Endothelial cell of umbilical vein (primary cell): ENCODE results near the gene TMED5. TPM values are rescaled to one million over a fixed set of nuclear protein-coding genes. Genes with fewer than 3 reads are reported as not detected.

Experiments
- Bru-seq: library from RNA; stranded (reverse); fragments of 400-500 nt; gene quantifications from one replicate; lab custom pipeline; 2021; lab: Mats Ljungman, UMichigan
- BruChase-seq, 2 experiments: library from RNA; stranded (reverse); fragments of 400-500 nt; gene quantifications; one replicate each; lab custom pipeline; 2021; lab: Mats Ljungman, UMichigan
- BruUV-seq: library from RNA; stranded (reverse); fragments of 400-500 nt; replicated peaks from 2 replicates; lab custom pipeline; 2021; lab: Mats Ljungman, UMichigan
- CTCF ChIA-PET: fragments of 300-600, 350-600 bp; sonication (Branson Sonifier 250); formaldehyde crosslinking; loops from one replicate; lab custom pipeline; 2021; ENCODE audit warnings: antibody characterized with exemption, inconsistent platforms; lab: Charles Lee
- POLR2A ChIA-PET: fragments of 300-600, 350-600 bp; sonication (Branson Sonifier 250); formaldehyde crosslinking; loops from one replicate; lab custom pipeline; 2021; ENCODE audit warnings: antibody characterized with exemption, inconsistent platforms; lab: Charles Lee
- DNase-seq: peaks from one replicate; pipeline ENCODE4 v3.0.0-alpha.2; 2011; ENCODE audit warnings: low read depth, low spot score
- FAIRE-seq: peaks from 2 replicates; lab custom pipeline; 2011; peaks lifted over from hg19 to GRCh38; lab: Jason Lieb, UNC
- H2AFZ ChIP-seq: 2 replicates; pipeline ENCODE4 v1.6.0; 2012; ENCODE audit warnings: low read depth, low read length, control low read depth, inconsistent platforms
- H3K27ac ChIP-seq: 2 replicates; pipeline ENCODE4 v1.5.1; 2011; ENCODE audit warnings: low read depth, mild to moderate bottlenecking, control low read depth, low read length, moderate library complexity; ENCODE audit not compliant: insufficient read depth
- H3K27me3 ChIP-seq, 2 experiments: 2 replicates each; pipeline versions ENCODE4 v1.6.0 to v1.6.1; 2011; ENCODE audit warnings: low read length in 2 of 2, mixed read lengths in 1 of 2; ENCODE audit not compliant: control insufficient read depth in 2 of 2, insufficient read depth in 2 of 2
- H3K36me3 ChIP-seq, 2 experiments: 2 replicates in 1 of 2; 3 replicates in 1 of 2; pipeline ENCODE4 v1.5.1; 2011; ENCODE audit warnings: low read length in 2 of 2, mild to moderate bottlenecking in 1 of 2, moderate library complexity in 1 of 2; ENCODE audit not compliant: control insufficient read depth in 2 of 2, insufficient read depth in 2 of 2; ENCODE audit errors: extremely low read depth in 1 of 2
- H3K4me1 ChIP-seq: 3 replicates; pipeline ENCODE4 v1.5.1; 2011; ENCODE audit warnings: mild to moderate bottlenecking, low read length; ENCODE audit not compliant: control insufficient read depth, insufficient read depth; ENCODE audit errors: extremely low read depth
- H3K4me2 ChIP-seq: 2 replicates; pipeline ENCODE4 v1.6.1; 2011; ENCODE audit warnings: low read length, control low read depth, mixed read lengths; ENCODE audit not compliant: insufficient read depth
- H3K4me3 ChIP-seq, 3 experiments: fragments of 200-600 bp in 1 of 3; sonication (generic), shearing (Covaris generic) in 1 of 3; replicated peaks in 1 of 3; 2 replicates each; pipeline ENCODE4 v1.5.1; 2011 to 2016; ENCODE audit warnings: control low read depth in 3 of 3, low read length in 3 of 3, mild to moderate bottlenecking in 2 of 3, inconsistent platforms in 1 of 3, low read depth in 1 of 3, moderate library complexity in 1 of 3; ENCODE audit not compliant: insufficient read depth in 1 of 3
- H3K79me2 ChIP-seq: 2 replicates; pipeline ENCODE4 v1.6.0; 2012; ENCODE audit warnings: low read length, inconsistent platforms; ENCODE audit not compliant: control insufficient read depth, insufficient read depth
- H3K9ac ChIP-seq: replicated peaks from 2 replicates; pipeline ENCODE3; 2011; ENCODE audit warnings: low read length, control low read depth; ENCODE audit not compliant: insufficient read depth; ENCODE audit errors: extremely low read depth
- H3K9me1 ChIP-seq: replicated peaks from 3 replicates; pipeline ENCODE4 v1.6.0; 2011; ENCODE audit warnings: mild to moderate bottlenecking, low read length; ENCODE audit not compliant: control insufficient read depth, insufficient read depth; ENCODE audit errors: extremely low read depth
- H3K9me3 ChIP-seq: replicated peaks from 2 replicates; pipeline ENCODE4 v1.5.1; 2012; ENCODE audit warnings: low read length, inconsistent platforms; ENCODE audit not compliant: control insufficient read depth, insufficient read depth
- H4K20me1 ChIP-seq: replicated peaks from 2 replicates; pipeline ENCODE3; 2011; ENCODE audit warnings: mild to moderate bottlenecking, low read length; ENCODE audit not compliant: control insufficient read depth, insufficient read depth; ENCODE audit errors: extremely low read depth
- EZH2 ChIP-seq: IDR thresholded peaks from 2 replicates; pipeline ENCODE4 v1.6.1; 2012; ENCODE audit warnings: borderline replicate concordance, low read depth, mild to moderate bottlenecking, moderate library complexity, low read length, inconsistent platforms; ENCODE audit not compliant: severe bottlenecking
- FOS ChIP-seq: IDR thresholded peaks from 2 replicates; pipeline ENCODE4 v1.6.1; 2011; ENCODE audit warnings: mild to moderate bottlenecking, low read length, moderate library complexity, borderline replicate concordance; ENCODE audit not compliant: insufficient read depth
- GATA2 ChIP-seq: IDR thresholded peaks from 2 replicates; pipeline ENCODE4 v1.7.0; 2011; ENCODE audit warnings: low read depth, mild to moderate bottlenecking, moderate library complexity, mixed read lengths, low read length; ENCODE audit not compliant: insufficient read length, insufficient read depth
- JUN ChIP-seq: IDR thresholded peaks from 2 replicates; pipeline ENCODE4 v1.6.1; 2011; ENCODE audit warnings: borderline replicate concordance, low read depth; ENCODE audit not compliant: insufficient read length, insufficient read depth
- MYC ChIP-seq: IDR thresholded peaks from one replicate; pipeline ENCODE4 v1.6.1; 2011; ENCODE audit warnings: mild to moderate bottlenecking, low read depth, low read length
- POLR2A ChIP-seq: IDR thresholded peaks from 2 replicates; pipeline ENCODE4 v1.6.1; 2012; ENCODE audit warnings: low read depth, mild to moderate bottlenecking, control low read depth, low read length
- POLR2AphosphoS5 ChIP-seq: IDR thresholded peaks from 2 replicates; pipeline ENCODE4 v1.6.1; 2012; ENCODE audit warnings: low read depth, mild to moderate bottlenecking, control low read depth, low read length, moderate library complexity; ENCODE audit not compliant: insufficient read depth
- dilution Hi-C: fragments of 300-500 bp; cut with MboI; formaldehyde crosslinking; loops from one replicate; pipeline ENCODE4 v1.15.0; 2019; ENCODE audit warnings: low sequenced_read_pairs; ENCODE audit not compliant: extremely low pct_ligation_motif_present
- intact Hi-C: fragments of 100-400 bp; cut with micrococcal nuclease; formaldehyde crosslinking; loops from one replicate; pipeline ENCODE4 v1.10.0; 2022
- long read RNA-seq: library from polyadenylated mRNA; stranded (forward); transcript quantifications from one replicate; pipeline ENCODE4 v2.0.0, GENCODE V29; 2021
- polyA minus RNA-seq, 3 experiments: library from RNA; depleted of rRNA, polyadenylated mRNA; stranded (reverse); fragments of >200 nt; gene quantifications; 1 replicate in 1 of 3; 2 replicates in 2 of 3; pipeline ENCODE4 v1.2.3, GENCODE V29; 2011
- polyA plus RNA-seq, 4 experiments: library from polyadenylated mRNA; depleted of rRNA in 3 of 4; stranded (reverse) in 3 of 4; unstranded in 1 of 4; fragments of >200 nt; gene quantifications; 2 replicates each; pipeline versions ENCODE4 v1.2.1 to v1.2.3, GENCODE V29; 2011 to 2012; ENCODE audit warnings: missing spikeins in 1 of 4
- total RNA-seq: library from RNA; stranded (reverse); gene quantifications from 2 replicates; pipeline ENCODE4 v1.2.3, GENCODE V29; 2021
- TF ChIP-seq, protein P1 (sequence below), 2 donors: IDR thresholded peaks; 1 replicate in 1 of 2; 2 replicates in 1 of 2; pipeline ENCODE4 v1.5.1; 2011; ENCODE audit warnings: low read length in 2 of 2, mild to moderate bottlenecking in 2 of 2, moderate library complexity in 2 of 2, control low read depth in 1 of 2, inconsistent platforms in 1 of 2, low read depth in 1 of 2; ENCODE audit not compliant: insufficient read depth in 1 of 2; ENCODE audit errors: extremely low read depth in 1 of 2
- TF ChIP-seq, protein P2 (sequence below): IDR thresholded peaks from 2 replicates; pipeline ENCODE4 v1.6.1; 2011; ENCODE audit not compliant: insufficient read depth, insufficient read length

Gene TMED5
- total RNA-seq (48.8 and 51.2 TPM in 2 replicates), polyA plus RNA-seq (23.3 and 24.2 TPM in 2 replicates), polyA minus RNA-seq (30.7 and 31.4 TPM in 2 replicates), Bru-seq, nascent RNA (percentile 91 among the genes with signal in this experiment), BruChase-seq, experiment 1, labeled RNA remaining after a 6-hour chase (percentile 96 among the genes with signal in this experiment), BruChase-seq, experiment 2, labeled RNA remaining after a 2-hour chase (percentile 90 among the genes with signal in this experiment)
- 22.9 and 26.8 TPM in 2 replicates for polyA plus RNA-seq (2011; cell fraction: cytosol; rRNA removed)
- polyA plus RNA-seq (2011; cell fraction: nucleus; rRNA removed) = 20.1 and 26.3 TPM in 2 replicates
- polyA plus RNA-seq (2012) = 42.9 and 62.5 TPM in 2 replicates
- 60.1 TPM for polyA minus RNA-seq (2011; cell fraction: cytosol; rRNA and poly(A)+ RNA removed)
- 31.2 and 34.8 TPM in 2 replicates for polyA minus RNA-seq (2011; cell fraction: nucleus; rRNA and poly(A)+ RNA removed)
- long read RNA-seq, full-length matches to known transcripts = 205 of 222 reads
- long read RNA-seq, partial matches to known transcripts = 7 of 222 reads
- long read RNA-seq, other reads (novel, unspliced or antisense) = 10 of 222 reads

DNA sequence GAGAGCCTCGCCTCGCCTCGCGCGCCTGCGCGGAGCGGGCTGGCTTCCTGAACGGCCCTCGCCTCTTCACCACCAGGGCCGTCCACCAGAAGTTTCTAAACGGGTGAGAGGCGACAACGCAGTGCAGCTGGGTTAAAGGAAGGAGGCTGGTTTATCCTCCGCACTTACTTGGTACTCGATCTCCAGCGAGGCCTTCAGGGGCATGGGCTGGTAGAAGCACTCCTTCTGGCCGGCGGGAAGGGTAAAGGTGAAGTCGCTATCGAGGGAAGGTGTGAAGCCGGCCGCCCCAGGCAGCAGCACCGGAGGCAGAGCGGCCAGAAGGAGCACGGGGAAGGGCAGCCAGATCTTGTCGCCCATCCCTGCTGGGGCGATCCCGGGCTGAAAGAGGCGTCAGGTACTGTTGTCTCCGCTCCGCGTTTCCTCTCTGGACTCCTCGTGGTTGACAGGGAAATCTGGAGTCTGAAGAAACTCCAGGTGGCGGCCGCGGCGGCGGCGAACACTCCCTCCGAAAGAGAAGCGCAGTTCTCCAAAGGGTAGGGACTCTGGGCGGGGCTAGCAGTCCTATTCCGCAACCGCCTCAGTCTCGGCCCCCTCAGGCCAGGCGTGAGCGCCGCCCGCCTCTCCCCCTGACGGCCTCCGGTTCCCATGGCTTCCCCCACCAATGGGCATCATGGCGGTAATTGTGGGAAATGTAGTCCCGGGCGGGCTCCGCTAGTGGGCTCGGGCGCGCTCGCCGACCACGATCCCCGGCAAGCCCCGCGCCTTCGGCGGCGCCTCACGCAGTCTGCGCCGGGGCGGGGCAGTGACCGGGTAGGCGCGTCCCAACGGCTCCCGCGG is at the start of gene TMED5:
TSS of gene TMED5 (minus strand) at position 528 of the 837 bp plus-strand sequence. CDS start at position 357, 171 bp downstream.
- TSS peak; percentile 46 for BruUV-seq
- CTCF ChIA-PET = interaction anchor here (1.2 kb wide), 1 partner anchor 125 kb away, joined by 3 read pairs; no protein-coding TSS in a partner anchor
- H3K9me1 ChIP-seq = no peaks in the 10 kb centered on the region

More for the DNA sequence above, at the start of gene TMED5:
- no peaks in the 10 kb centered on the region for H3K27me3 ChIP-seq
- intact Hi-C loops = loop anchor here (1.0 kb wide), 2 partner anchors 101 to 165 kb away; partner anchors contain the start of genes DR1 and MTF2
- H3K36me3 ChIP-seq = peaks cover 0 to 2% of the 10 kb centered on the region in 2 experiments
- peak within 1 kb of the TSS; percentile 97 for H2AFZ ChIP-seq
- H3K9me3 ChIP-seq = no peaks in the 10 kb centered on the region
- peak within 1 kb of the TSS; percentile 99 for H3K4me2 ChIP-seq
- peaks cover 58% of the 10 kb centered on the region for H3K79me2 ChIP-seq
- FAIRE-seq (peak; percentile 92), DNase-seq (peak; percentile 99)
- peaks cover 16% of the 10 kb centered on the region for H3K4me1 ChIP-seq
- peak within 1 kb of the TSS; percentile 89 for H3K9ac ChIP-seq
- H3K4me3 ChIP-seq = peak within 1 kb of the TSS; percentile 80 to 87 (median 85)
- H4K20me1 ChIP-seq = peaks cover 3% of the 10 kb centered on the region
- H3K27ac ChIP-seq = peak within 1 kb of the TSS; percentile 69
- dilution Hi-C loops = no loop called here
- TF ChIP-seq EZH2 = no peak
- TF ChIP-seq, protein P1, sequence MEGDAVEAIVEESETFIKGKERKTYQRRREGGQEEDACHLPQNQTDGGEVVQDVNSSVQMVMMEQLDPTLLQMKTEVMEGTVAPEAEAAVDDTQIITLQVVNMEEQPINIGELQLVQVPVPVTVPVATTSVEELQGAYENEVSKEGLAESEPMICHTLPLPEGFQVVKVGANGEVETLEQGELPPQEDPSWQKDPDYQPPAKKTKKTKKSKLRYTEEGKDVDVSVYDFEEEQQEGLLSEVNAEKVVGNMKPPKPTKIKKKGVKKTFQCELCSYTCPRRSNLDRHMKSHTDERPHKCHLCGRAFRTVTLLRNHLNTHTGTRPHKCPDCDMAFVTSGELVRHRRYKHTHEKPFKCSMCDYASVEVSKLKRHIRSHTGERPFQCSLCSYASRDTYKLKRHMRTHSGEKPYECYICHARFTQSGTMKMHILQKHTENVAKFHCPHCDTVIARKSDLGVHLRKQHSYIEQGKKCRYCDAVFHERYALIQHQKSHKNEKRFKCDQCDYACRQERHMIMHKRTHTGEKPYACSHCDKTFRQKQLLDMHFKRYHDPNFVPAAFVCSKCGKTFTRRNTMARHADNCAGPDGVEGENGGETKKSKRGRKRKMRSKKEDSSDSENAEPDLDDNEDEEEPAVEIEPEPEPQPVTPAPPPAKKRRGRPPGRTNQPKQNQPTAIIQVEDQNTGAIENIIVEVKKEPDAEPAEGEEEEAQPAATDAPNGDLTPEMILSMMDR (IDR thresholded peaks at IDR 0.05; ENCODE audit: extremely low read depth in 1 of 2, insufficient read depth in 1 of 2, low read depth in 1 of 2, low read length in 2 of 2) = peak in 1 of 2 donors; percentile 27
- TF ChIP-seq POLR2A = peak; percentile 91
- TF ChIP-seq JUN = no peak
- TF ChIP-seq POLR2AphosphoS5 = peak; percentile 70
- no peak for TF ChIP-seq GATA2
- TF ChIP-seq, protein P2, sequence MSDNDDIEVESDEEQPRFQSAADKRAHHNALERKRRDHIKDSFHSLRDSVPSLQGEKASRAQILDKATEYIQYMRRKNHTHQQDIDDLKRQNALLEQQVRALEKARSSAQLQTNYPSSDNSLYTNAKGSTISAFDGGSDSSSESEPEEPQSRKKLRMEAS = no peak
- no peak for TF ChIP-seq MYC
- no peak for TF ChIP-seq FOS
- POLR2A ChIA-PET = interaction anchor here (0.5 kb wide), 1 partner anchor 57 kb away, joined by 4 read pairs; no protein-coding TSS in a partner anchor
